HG03575 (cell line): ENCODE data around the gene ME1.

Source experiments
- ATAC-seq: cut with Tn5 transposase; IDR thresholded peaks from one replicate; pipeline ENCODE4 v1.9.1; 2021; ENCODE audit not compliant: unreplicated experiment, insufficient number of reproducible peaks, low FRiP score; ENCODE audit errors: extremely low read depth

ME1 gene

DNA sequence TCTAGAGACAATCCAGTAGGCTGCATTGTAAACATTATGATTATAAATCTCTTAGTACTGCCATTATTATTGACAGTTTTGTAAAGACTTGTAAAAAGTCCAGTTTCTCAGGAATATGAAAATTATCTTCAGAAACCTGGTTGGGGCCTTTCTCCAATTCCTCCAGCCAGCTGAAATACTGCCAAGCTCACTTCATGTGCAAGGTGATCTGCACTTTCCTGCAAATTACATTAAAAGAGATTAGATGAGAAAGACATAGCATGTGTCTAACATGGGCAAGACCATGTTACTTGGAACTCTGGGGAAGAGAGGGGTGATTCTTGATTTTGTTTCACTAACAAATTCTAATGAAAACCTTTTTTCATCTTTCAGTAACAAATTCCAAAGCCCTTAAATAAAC lies 261.7 kb downstream of the ME1 start:
- ATAC-seq: no peak

DNA sequence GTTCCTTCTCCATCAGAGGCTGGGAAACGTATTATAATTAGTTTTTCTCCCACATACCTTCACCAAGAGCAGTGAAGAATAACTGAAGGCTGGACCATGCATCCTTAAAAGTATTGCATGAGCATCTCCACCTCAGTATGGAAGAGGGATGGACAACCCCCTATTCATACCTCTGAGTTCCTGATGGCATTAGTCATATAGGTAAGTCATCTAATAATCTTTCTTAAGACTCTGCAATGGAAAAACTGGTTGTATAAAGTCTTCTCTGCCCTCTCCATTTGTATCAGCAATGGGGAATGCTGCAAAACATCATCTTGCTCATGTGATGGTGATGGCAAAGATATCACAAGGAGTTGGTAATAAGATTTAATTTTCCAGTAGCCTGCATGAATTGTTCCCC lies 262.3 kb downstream of the ME1 start:
- no peak for ATAC-seq

DNA sequence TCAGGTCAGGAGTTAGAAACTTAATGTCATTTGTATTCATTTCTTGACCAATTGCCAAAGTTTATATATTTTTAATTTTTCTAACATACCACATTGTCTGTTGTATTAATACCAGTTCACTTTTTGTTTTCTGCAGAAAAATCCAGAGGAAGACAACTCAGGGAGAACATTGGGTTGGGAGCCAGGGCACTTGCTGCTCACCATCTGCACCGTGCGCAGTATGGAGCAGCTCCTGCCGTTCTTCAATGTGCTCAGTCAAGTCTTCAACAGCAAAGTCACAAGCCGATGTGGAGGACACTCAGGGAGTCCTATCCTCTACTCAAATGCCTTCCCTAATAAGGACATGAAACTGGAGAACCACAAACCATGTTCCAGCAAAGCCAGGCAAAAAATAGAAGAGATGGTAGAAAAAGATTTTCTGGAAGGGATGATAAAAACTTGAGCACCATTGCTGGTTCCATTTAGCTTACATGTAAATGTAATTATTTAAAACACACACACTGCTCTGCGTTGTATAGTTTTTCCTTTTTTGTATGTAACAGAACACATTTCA lies 263.0 kb downstream of the ME1 start:
- ATAC-seq: no peak
